Hepatocyte (in vitro differentiated cells): ENCODE data around the gene NR4A1. TPM values are rescaled to one million over a fixed set of nuclear protein-coding genes. Genes with fewer than 3 reads are reported as not detected.

Source experiments
- DNase-seq: peaks from one replicate; pipeline ENCODE4 v3.0.0-alpha.2; 2016; ENCODE audit warnings: low spot score
- H2AFZ ChIP-seq: fragments of 200-600 bp; sonication (generic); 2 replicates; pipeline ENCODE4 v1.6.0; 2016; ENCODE audit warnings: antibody characterized with exemption, mild to moderate bottlenecking
- H3K27ac ChIP-seq: fragments of 200-600 bp; sonication (generic); 2 replicates; pipeline ENCODE4 v1.5.1; 2016; ENCODE audit warnings: mild to moderate bottlenecking
- H3K27me3 ChIP-seq: fragments of 200-600 bp; sonication (generic); 2 replicates; pipeline ENCODE4 v1.6.1; 2016
- H3K36me3 ChIP-seq: fragments of 200-600 bp; sonication (generic); replicated peaks from 2 replicates; pipeline ENCODE4 v1.5.1; 2016; ENCODE audit warnings: low read depth; ENCODE audit not compliant: insufficient read depth
- H3K4me1 ChIP-seq: fragments of 200-600 bp; sonication (generic); 2 replicates; pipeline ENCODE4 v1.5.1; 2016; ENCODE audit warnings: mild to moderate bottlenecking, moderate library complexity; ENCODE audit not compliant: insufficient read depth
- H3K4me2 ChIP-seq: fragments of 200-600 bp; sonication (generic); 2 replicates; pipeline ENCODE4 v1.6.0; 2016
- H3K4me3 ChIP-seq: fragments of 200-600 bp; sonication (generic); 2 replicates; pipeline ENCODE4 v1.5.1; 2016; ENCODE audit warnings: mild to moderate bottlenecking
- H3K79me2 ChIP-seq: fragments of 200-600 bp; sonication (generic); 2 replicates; pipeline ENCODE4 v1.6.0; 2017; ENCODE audit warnings: mild to moderate bottlenecking
- H3K9me2 ChIP-seq: fragments of 200-600 bp; sonication (generic); replicated peaks from 2 replicates; pipeline ENCODE4 v1.6.0; 2017; ENCODE audit warnings: mild to moderate bottlenecking; ENCODE audit not compliant: insufficient read depth
- H3K9me3 ChIP-seq: fragments of 200-600 bp; sonication (generic); 2 replicates; pipeline ENCODE4 v1.5.1; 2016; ENCODE audit warnings: low read depth, mild to moderate bottlenecking
- H4K20me1 ChIP-seq: fragments of 200-600 bp; sonication (generic); 2 replicates; pipeline ENCODE4 v1.6.0; 2016; ENCODE audit warnings: mild to moderate bottlenecking; ENCODE audit not compliant: insufficient read depth, poor library complexity, severe bottlenecking
- EZH2 ChIP-seq: fragments of 200-600 bp; sonication (generic); IDR thresholded peaks from 2 replicates; pipeline ENCODE4 v1.6.1; 2016; ENCODE audit warnings: antibody characterized with exemption, mild to moderate bottlenecking, borderline replicate concordance
- EZH2phosphoT487 ChIP-seq: fragments of 200-600 bp; sonication (generic); IDR thresholded peaks from one replicate; pipeline ENCODE4 v1.6.1; 2018; ENCODE audit warnings: antibody characterized with exemption, mild to moderate bottlenecking, low read depth, moderate library complexity; ENCODE audit not compliant: unreplicated experiment, severe bottlenecking
- WGBS: methylation state at CpG from one replicate; pipeline ENCODE4 v1.1.6; 2016; ENCODE audit warnings: low lambda C conversion rate; ENCODE audit errors: missing lambda C conversion rate; 5-methylcytosine and 5-hydroxymethylcytosine counted together
- polyA plus RNA-seq: library from polyadenylated mRNA; unstranded; fragments of >200 nt; fragmentation: Nextera tagmentation; extraction: Ambion mirVana; gene quantifications from 2 replicates; pipeline ENCODE4 v1.2.1, GENCODE V29; 2016
- total RNA-seq: library from RNA; depleted of rRNA; stranded (reverse); fragments of >200 nt; gene quantifications from 2 replicates; pipeline ENCODE4 v1.2.3, GENCODE V29; 2014
- TF ChIP-seq, protein P1 (sequence below): fragments of 200-600 bp; sonication (generic); IDR thresholded peaks from 2 replicates; pipeline ENCODE4 v1.5.1; 2016; ENCODE audit warnings: antibody characterized with exemption, mild to moderate bottlenecking; ENCODE audit not compliant: poor library complexity

The NR4A1 gene
- total and polyA plus RNA-seq, 2 experiments from 2014 or later: 39.2 to 131 TPM

DNA sequence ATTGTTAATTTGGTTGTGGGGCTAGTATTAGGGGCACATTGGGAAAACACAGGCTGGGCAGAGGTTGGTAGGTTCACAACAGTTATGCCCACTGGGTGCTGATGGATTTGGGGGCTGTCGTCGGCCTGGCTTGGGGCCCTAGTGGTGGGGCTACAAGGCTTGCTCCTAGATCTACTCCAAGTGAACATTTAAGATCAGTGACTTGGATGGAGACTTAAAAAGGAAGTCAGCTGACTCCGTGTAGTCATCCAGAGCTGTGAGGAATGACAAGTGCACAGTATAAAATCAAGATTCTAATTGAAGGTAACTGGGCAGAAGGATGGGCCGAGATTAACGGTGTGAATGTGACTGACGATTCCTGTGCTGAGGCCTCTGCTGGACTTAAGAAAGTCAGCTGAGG lies 12.8 kb upstream of the NR4A1 start:
- Histone ChIP-seq H3K27ac (no peak overlapping the region), H2AFZ (no peak overlapping the region), H3K79me2 (peaks cover 10% of the 10 kb centered on the region), H3K9me2 (no peaks in the 10 kb centered on the region), H3K27me3 (peaks cover 4% of the 10 kb centered on the region), H3K4me2 (peak overlapping the region; percentile 88), H4K20me1 (peaks cover 2% of the 10 kb centered on the region), H3K4me3 (no peak overlapping the region), H3K36me3 (no peaks in the 10 kb centered on the region), H3K9me3 (no peaks in the 10 kb centered on the region), H3K4me1 (peaks cover 3% of the 10 kb centered on the region)
- WGBS: 91% methylated on average over 6 of the region's 6 CpGs
- DNase-seq: no peak
- TF ChIP-seq EZH2phosphoT487: no peak

DNA sequence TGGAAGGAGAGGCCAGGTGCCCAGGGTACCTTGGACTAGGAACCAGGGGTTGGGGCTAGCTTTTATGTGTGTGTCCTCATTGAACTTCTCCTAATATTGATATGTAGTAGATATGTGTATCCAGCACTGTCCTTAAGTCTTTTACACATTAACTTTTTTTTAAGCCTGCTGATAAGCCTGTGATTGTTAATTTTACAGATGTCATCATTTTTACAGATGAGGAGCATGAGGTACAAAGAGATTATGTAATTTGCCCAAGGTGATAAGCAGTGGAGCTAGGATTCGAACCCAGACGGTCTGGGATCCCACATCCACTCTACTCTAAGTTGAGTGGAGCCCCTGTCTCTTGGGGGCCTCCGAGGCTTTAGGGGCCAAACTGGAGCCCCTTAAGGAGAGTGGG lies 10.2 kb upstream of the NR4A1 start:
- H2AFZ ChIP-seq: no peak overlapping the region
- H3K27ac ChIP-seq: no peak overlapping the region
- peaks cover 10% of the 10 kb centered on the region for H3K79me2 ChIP-seq
- no peaks in the 10 kb centered on the region for H3K36me3 ChIP-seq
- no peak for TF ChIP-seq EZH2phosphoT487
- TF ChIP-seq, protein P1, sequence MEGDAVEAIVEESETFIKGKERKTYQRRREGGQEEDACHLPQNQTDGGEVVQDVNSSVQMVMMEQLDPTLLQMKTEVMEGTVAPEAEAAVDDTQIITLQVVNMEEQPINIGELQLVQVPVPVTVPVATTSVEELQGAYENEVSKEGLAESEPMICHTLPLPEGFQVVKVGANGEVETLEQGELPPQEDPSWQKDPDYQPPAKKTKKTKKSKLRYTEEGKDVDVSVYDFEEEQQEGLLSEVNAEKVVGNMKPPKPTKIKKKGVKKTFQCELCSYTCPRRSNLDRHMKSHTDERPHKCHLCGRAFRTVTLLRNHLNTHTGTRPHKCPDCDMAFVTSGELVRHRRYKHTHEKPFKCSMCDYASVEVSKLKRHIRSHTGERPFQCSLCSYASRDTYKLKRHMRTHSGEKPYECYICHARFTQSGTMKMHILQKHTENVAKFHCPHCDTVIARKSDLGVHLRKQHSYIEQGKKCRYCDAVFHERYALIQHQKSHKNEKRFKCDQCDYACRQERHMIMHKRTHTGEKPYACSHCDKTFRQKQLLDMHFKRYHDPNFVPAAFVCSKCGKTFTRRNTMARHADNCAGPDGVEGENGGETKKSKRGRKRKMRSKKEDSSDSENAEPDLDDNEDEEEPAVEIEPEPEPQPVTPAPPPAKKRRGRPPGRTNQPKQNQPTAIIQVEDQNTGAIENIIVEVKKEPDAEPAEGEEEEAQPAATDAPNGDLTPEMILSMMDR: no peak
- no peak for TF ChIP-seq EZH2
- H3K4me2 ChIP-seq: no peak overlapping the region
- 84% methylated on average over 3 of the region's 3 CpGs for WGBS
- H3K27me3 ChIP-seq: no peaks in the 10 kb centered on the region
- H3K4me3 ChIP-seq: no peak overlapping the region
- peaks cover 2% of the 10 kb centered on the region for H4K20me1 ChIP-seq
- H3K4me1 ChIP-seq: no peaks in the 10 kb centered on the region
- no peak for DNase-seq
- H3K9me2 ChIP-seq: no peaks in the 10 kb centered on the region
- H3K9me3 ChIP-seq: no peaks in the 10 kb centered on the region

DNA sequence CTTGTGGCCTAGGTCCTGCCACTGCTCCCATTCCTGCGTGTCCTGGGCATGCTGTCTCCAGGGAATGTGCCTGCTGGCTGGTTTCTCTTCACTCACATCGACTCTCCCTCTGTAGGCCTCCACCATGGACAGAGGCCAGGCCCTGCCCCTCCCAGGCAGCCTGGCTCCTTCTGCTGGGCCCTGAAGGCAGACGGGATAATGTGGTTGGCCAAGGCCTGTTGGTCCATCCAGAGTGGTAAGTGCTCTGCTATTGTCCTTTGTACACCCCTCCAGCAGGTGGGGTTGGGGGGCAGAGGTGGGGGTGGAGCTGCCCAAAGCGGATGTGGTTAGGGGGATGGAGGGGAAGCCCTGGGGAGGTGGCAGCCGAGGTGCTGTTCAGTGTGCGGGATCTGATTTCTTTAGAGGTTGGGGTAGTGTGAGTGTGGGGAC lies 9.5 kb upstream of the NR4A1 start:
- Histone ChIP-seq H3K27ac (no peak overlapping the region), H3K9me3 (no peaks in the 10 kb centered on the region), H4K20me1 (peaks cover 2% of the 10 kb centered on the region), H3K79me2 (peaks cover 10% of the 10 kb centered on the region), H3K4me1 (no peaks in the 10 kb centered on the region), H3K4me3 (no peak overlapping the region), H3K27me3 (no peaks in the 10 kb centered on the region), H2AFZ (no peak overlapping the region), H3K36me3 (no peaks in the 10 kb centered on the region), H3K4me2 (no peak overlapping the region), H3K9me2 (no peaks in the 10 kb centered on the region)
- TF ChIP-seq EZH2: no peak
- TF ChIP-seq EZH2phosphoT487: no peak
- TF ChIP-seq, protein P1: no peak
- 52% methylated on average over 3 of the region's 6 CpGs for WGBS
- DNase-seq: peak; percentile 60

DNA sequence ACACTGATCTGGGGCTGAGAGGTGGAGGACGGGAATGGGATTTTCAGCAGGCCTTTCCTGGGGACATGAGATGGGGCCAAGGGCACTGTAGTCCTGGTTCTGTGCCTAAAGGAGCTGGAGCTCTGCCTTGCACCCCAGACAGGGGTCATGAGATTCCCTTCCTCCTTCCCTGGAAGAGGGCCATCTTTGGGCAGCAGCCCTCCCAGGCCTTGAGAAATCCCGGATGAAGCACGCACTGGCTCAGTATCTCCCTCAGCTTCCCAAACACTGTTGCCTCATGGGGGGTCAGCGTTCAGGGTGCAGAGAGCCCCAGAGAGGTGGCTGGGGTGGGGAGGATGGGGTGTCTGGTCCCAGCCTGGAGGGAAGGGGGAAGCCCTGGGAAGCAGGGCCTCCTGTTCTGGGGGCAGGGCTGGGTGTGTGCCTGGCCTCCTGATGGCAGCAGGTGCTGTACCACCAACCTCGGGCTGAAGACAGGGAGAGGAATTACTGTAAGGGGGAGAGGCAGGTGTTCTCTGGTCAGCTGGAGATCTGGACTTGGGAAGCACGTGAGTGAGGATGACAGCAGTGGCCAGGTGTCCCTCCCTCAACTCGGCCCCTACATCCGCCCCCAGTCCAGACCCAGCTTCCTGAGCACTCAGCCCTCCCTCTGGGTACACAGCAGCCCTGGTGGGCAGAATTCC lies 8.4 kb upstream of the NR4A1 start:
- no peaks in the 10 kb centered on the region for H3K9me2 ChIP-seq
- H3K36me3 ChIP-seq: no peaks in the 10 kb centered on the region
- no peak for DNase-seq
- H3K4me3 ChIP-seq: no peak overlapping the region
- WGBS: 93% methylated on average over 7 of the region's 8 CpGs
- H3K4me2 ChIP-seq: no peak overlapping the region
- no peaks in the 10 kb centered on the region for H3K27me3 ChIP-seq
- H2AFZ ChIP-seq: no peak overlapping the region
- no peaks in the 10 kb centered on the region for H3K4me1 ChIP-seq
- peaks cover 2% of the 10 kb centered on the region for H4K20me1 ChIP-seq
- no peak overlapping the region for H3K27ac ChIP-seq
- H3K9me3 ChIP-seq: no peaks in the 10 kb centered on the region
- TF ChIP-seq, protein P1: no peak
- TF ChIP-seq EZH2: no peak
- TF ChIP-seq EZH2phosphoT487: no peak
- H3K79me2 ChIP-seq: peaks cover 10% of the 10 kb centered on the region
